Esophagus muscularis mucosa (tissue), 4 donors: ENCODE data around the gene C11orf16. TPM values are rescaled to one million over a fixed set of nuclear protein-coding genes. Genes with fewer than 3 reads are reported as not detected.

Experiments used
- DNase-seq: peaks from one replicate; pipeline ENCODE4 v3.0.0-alpha.2; 2017; ENCODE audit errors: extremely low spot score
- H3K27ac ChIP-seq, 4 donors: fragments of 200-600 bp; sonication (generic); replicated peaks in 1 of 4; 1 replicate in 3 of 4; 2 replicates in 1 of 4; pipeline ENCODE4 v1.5.1; 2016 to 2019; ENCODE audit warnings: mild to moderate bottlenecking in 1 of 4
- H3K27me3 ChIP-seq, 4 donors: fragments of 200-600 bp; sonication (generic); one replicate each; pipeline versions ENCODE4 v1.5.1 to v1.6.0; 2016 to 2019
- H3K36me3 ChIP-seq, 4 donors: fragments of 200-600 bp; sonication (generic); one replicate each; pipeline ENCODE4 v1.5.1; 2016 to 2019
- H3K4me1 ChIP-seq, 4 donors: fragments of 200-600 bp; sonication (generic); one replicate each; pipeline ENCODE4 v1.5.1; 2016 to 2019
- H3K4me3 ChIP-seq, 4 donors: fragments of 200-600 bp; sonication (generic); 1 replicate in 2 of 4; 2 replicates in 2 of 4; pipeline ENCODE4 v1.5.1; 2016 to 2019; ENCODE audit warnings: mild to moderate bottlenecking in 4 of 4, moderate library complexity in 1 of 4
- H3K9me3 ChIP-seq, 4 donors: fragments of 200-600 bp; sonication (generic); 1 replicate in 3 of 4; 2 replicates in 1 of 4; pipeline ENCODE4 v1.5.1; 2016 to 2019
- CTCF ChIP-seq, 3 experiments: fragments of 200-600 bp in 2 of 3; fragments of 450-650 bp in 1 of 3; sonication (generic) in 2 of 3; IDR thresholded peaks; one replicate each; pipeline ENCODE4 v1.5.1; 2017 to 2019; ENCODE audit warnings: antibody characterized with exemption in 3 of 3, mild to moderate bottlenecking in 2 of 3, moderate library complexity in 1 of 3
- EP300 ChIP-seq: sonication (generic); formaldehyde crosslinking; IDR thresholded peaks from one replicate; pipeline ENCODE4 v1.6.1; 2017; ENCODE audit warnings: antibody characterized with exemption
- POLR2A ChIP-seq: fragments of 450-650 bp; IDR thresholded peaks from one replicate; pipeline ENCODE4 v1.6.1; 2017; ENCODE audit warnings: antibody characterized with exemption, moderate library complexity, mild to moderate bottlenecking, low read depth
- POLR2AphosphoS5 ChIP-seq, 2 donors: sonication (generic); formaldehyde crosslinking; IDR thresholded peaks; one replicate each; pipeline ENCODE4 v1.6.1; 2017; ENCODE audit warnings: antibody characterized with exemption in 2 of 2
- WGBS: methylation state at CpG from one replicate; pipeline ENCODE4 v1.1.5; 2018; 5-methylcytosine and 5-hydroxymethylcytosine counted together
- intact Hi-C: fragments of 100-400 bp; cut with DNase I; formaldehyde crosslinking; loops from one replicate; pipeline ENCODE4 v1.15.1; 2023
- total RNA-seq, 4 donors: library from RNA; depleted of rRNA; stranded (reverse); fragments of >200 nt; gene quantifications; one replicate each; pipeline versions ENCODE4 v1.1.0 to v1.2.1, GENCODE V29; 2016

C11orf16 gene
- total RNA-seq, 4 donors from 2014 or later: not detected

- TF ChIP-seq CTCF (IDR thresholded peaks at IDR 0.05) (no peak), POLR2A (no peak), POLR2AphosphoS5 (IDR thresholded peaks at IDR 0.05) (no peak), EP300 (no peak)
- Histone ChIP-seq H3K36me3 (peaks cover 0 to 16% (median 2%) of the 10 kb centered on the region in 4 donors), H3K9me3 (no peaks in the 10 kb centered on the region), H3K27ac (no peak overlapping the region), H3K4me3 (no peak overlapping the region), H3K4me1 (no peaks in the 10 kb centered on the region), H3K27me3 (no peaks in the 10 kb centered on the region)
- 78% methylated on average over 2 of the region's 2 CpGs for WGBS
- intact Hi-C loops: no loop called here
- DNase-seq: no peak
Observed at GRCh38 chr11:8971196-8971923, 38.6 kb upstream of the C11orf16 start.

GRCh38 chr11:8967184-8967583 lies 34.4 kb upstream of the C11orf16 start:
- peaks cover 0 to 16% (median 2%) of the 10 kb centered on the region in 4 donors for H3K36me3 ChIP-seq
- no peak overlapping the region for H3K27ac ChIP-seq
- DNase-seq: no peak
- H3K4me1 ChIP-seq: peaks cover 22 to 31% (median 28%) of the 10 kb centered on the region in 4 donors
- H3K4me3 ChIP-seq: no peak overlapping the region
- TF ChIP-seq EP300: no peak
- TF ChIP-seq CTCF (IDR thresholded peaks at IDR 0.05): no peak
- TF ChIP-seq POLR2A: no peak
- intact Hi-C loops: no loop called here
- 75% methylated on average over 8 of the region's 8 CpGs for WGBS
- no peaks in the 10 kb centered on the region for H3K9me3 ChIP-seq
- H3K27me3 ChIP-seq: no peaks in the 10 kb centered on the region

GRCh38 chr11:8964324-8965320 lies 31.9 kb upstream of the C11orf16 start, which contains the start of gene TMEM9B:
TMEM9B (minus strand) TSS chr11:8964442; CDS start chr11:8964313, 129 bp downstream.
- H3K27ac ChIP-seq: peak within 1 kb of the TSS; percentile 91 to 98 (median 95)
- peaks cover 26 to 46% (median 41%) of the 10 kb centered on the region in 4 donors for H3K4me1 ChIP-seq
- H3K36me3 ChIP-seq: peaks cover 0 to 16% (median 2%) of the 10 kb centered on the region in 4 donors
- TF ChIP-seq CTCF (IDR thresholded peaks at IDR 0.05) (no peak), EP300 (no peak), POLR2AphosphoS5 (IDR thresholded peaks at IDR 0.05) (peak; percentile 90 to 97), POLR2A (peak; percentile 86)
- no peaks in the 10 kb centered on the region for H3K27me3 ChIP-seq
- DNase-seq: peak; percentile 97
- intact Hi-C loops: loop anchor here (5.0 kb wide), 2 partner anchors 277 to 292 kb away; no protein-coding TSS in a partner anchor
- H3K4me3 ChIP-seq: peak within 1 kb of the TSS; percentile 68 to 83 (median 72)
- no peaks in the 10 kb centered on the region for H3K9me3 ChIP-seq
- WGBS: under 1% methylated on average over 48 of the region's 67 CpGs

- peak; percentile 93 for DNase-seq
- H3K4me1 ChIP-seq: peaks cover 34 to 55% (median 49%) of the 10 kb centered on the region in 4 donors
- H3K9me3 ChIP-seq: no peaks in the 10 kb centered on the region
- 6% methylated on average over 11 of the region's 39 CpGs for WGBS
- peak overlapping the region; percentile 91 to 98 (median 95) for H3K27ac ChIP-seq
- H3K27me3 ChIP-seq: no peaks in the 10 kb centered on the region
- TF ChIP-seq EP300: no peak
- TF ChIP-seq CTCF (IDR thresholded peaks at IDR 0.05): no peak
- no peak for TF ChIP-seq POLR2A
- TF ChIP-seq POLR2AphosphoS5 (IDR thresholded peaks at IDR 0.05): no peak
- H3K4me3 ChIP-seq: peak overlapping the region; percentile 68 to 83 (median 72)
- H3K36me3 ChIP-seq: peaks cover 0 to 16% (median 2%) of the 10 kb centered on the region in 4 donors
- intact Hi-C loops: loop anchor here (5.0 kb wide), 2 partner anchors 276 to 291 kb away; no protein-coding TSS in a partner anchor
Observed at GRCh38 chr11:8963569-8964323, 31.0 kb upstream of the C11orf16 start.
